GM18520 (cell line): ENCODE results near the gene USP36.

ENCODE experiments used
- ATAC-seq: cut with Tn5 transposase; IDR thresholded peaks from one replicate; pipeline ENCODE4 v1.9.1; 2021; ENCODE audit not compliant: unreplicated experiment

USP36 gene

GRCh38 chr17:78818932-78819331, 21.7 kb downstream of the USP36 start:
- ATAC-seq = no peak

GRCh38 chr17:78818152-78818846, 22.3 kb downstream of the USP36 start:
- ATAC-seq = no peak

- no peak for ATAC-seq
Observed at GRCh38 chr17:78817123-78817522, 23.5 kb downstream of the USP36 start.

GRCh38 chr17:78815696-78816095, 24.9 kb downstream of the USP36 start:
- no peak for ATAC-seq

- no peak for ATAC-seq
Observed at GRCh38 chr17:78812855-78813254, 27.8 kb downstream of the USP36 start.

GRCh38 chr17:78808163-78808562, 32.5 kb downstream of the USP36 start:
- no peak for ATAC-seq

GRCh38 chr17:78806451-78806850, 34.2 kb downstream of the USP36 start:
- no peak for ATAC-seq

GRCh38 chr17:78805301-78805700, 35.3 kb downstream of the USP36 start:
- no peak for ATAC-seq

- no peak for ATAC-seq
Observed at GRCh38 chr17:78804777-78805176, 35.8 kb downstream of the USP36 start.

- ATAC-seq = no peak
Observed at GRCh38 chr17:78803186-78803845, 37.3 kb downstream of the USP36 start.

- ATAC-seq = no peak
Observed at GRCh38 chr17:78802459-78802858, 38.2 kb downstream of the USP36 start.

GRCh38 chr17:78802008-78802407, 38.6 kb downstream of the USP36 start:
- ATAC-seq = no peak

- no peak for ATAC-seq
Observed at GRCh38 chr17:78800132-78800931, 40.3 kb downstream of the USP36 start.

GRCh38 chr17:78798695-78799559, 41.7 kb downstream of the USP36 start:
- no peak for ATAC-seq

- no peak for ATAC-seq
Observed at GRCh38 chr17:78797691-78798585, 42.7 kb downstream of the USP36 start.

GRCh38 chr17:78797213-78797612, 43.4 kb downstream of the USP36 start:
- ATAC-seq = no peak

- ATAC-seq = no peak
Observed at GRCh38 chr17:78796517-78796900, 44.1 kb downstream of the USP36 start.

- no peak for ATAC-seq
Observed at GRCh38 chr17:78795861-78796516, 44.6 kb downstream of the USP36 start.

- no peak for ATAC-seq
Observed at GRCh38 chr17:78794864-78795640, 45.6 kb downstream of the USP36 start.
